ENCODE data around the gene RABGGTA. TPM values are rescaled to one million over a fixed set of nuclear protein-coding genes. Genes with fewer than 3 reads are reported as not detected.

Gene RABGGTA
- total RNA-seq, 1 donor, result 34.0 TPM

DNA sequence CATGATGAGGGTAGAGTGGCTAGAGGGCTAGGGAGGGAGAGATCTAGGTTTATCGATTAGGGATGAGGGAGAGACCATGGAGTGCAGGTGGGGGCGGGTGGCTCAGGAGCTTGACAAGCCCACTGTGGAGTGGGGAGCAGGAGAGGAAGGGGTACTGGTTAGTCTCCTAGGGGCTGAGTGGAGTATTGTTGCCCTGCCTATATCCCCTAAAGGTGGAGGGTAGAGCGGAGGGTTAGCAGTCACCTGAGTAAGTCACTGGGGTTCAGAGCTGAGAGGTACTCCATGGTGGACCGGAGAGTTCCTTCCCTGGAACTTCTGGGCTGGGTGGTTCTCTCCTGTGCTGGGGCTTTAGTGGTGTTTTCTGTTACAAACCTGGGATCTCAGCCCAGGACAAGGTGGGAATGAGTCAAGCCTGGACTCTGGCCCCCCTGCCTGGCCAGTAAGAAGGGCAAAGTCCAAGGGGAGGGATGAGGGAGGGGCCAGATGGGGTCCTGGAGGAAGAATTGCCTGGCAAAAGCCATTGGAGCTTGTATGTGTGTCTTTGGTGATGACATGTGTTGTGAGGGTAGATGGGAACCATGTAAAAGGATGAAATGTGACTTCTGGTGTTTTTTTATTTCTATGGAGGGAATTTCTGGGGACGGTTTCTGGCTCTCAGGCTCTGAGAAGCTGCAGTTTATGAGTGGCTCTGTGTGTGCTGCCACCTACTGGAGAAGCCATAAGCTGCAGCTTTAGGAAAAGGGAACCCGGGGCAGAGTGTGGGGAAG, 36.4 kb upstream of the RABGGTA start, which contains the start of gene CIDEB:
CIDEB (minus strand) TSS at position 403 of the 767 bp plus-strand sequence; CDS start at position 284, 119 bp downstream.
- no peaks in the 10 kb centered on the region for H4K20me1 ChIP-seq (ENCODE audit: insufficient read depth, low read length)
- peak; percentile 97 for DNase-seq (ENCODE audit: insufficient read length, low spot score, missing footprints)
- H3K79me2 ChIP-seq (ENCODE audit: insufficient read depth, low read length), result no peaks in the 10 kb centered on the region
- no peaks in the 10 kb centered on the region for H3K27me3 ChIP-seq (ENCODE audit: insufficient read depth, low read length)
- no peak within 1 kb of the TSS for H2AFZ ChIP-seq (ENCODE audit: low read length)
- peaks cover 32% of the 10 kb centered on the region for H3K36me3 ChIP-seq (ENCODE audit: insufficient read depth, low read length)
- H3K9me3 ChIP-seq (ENCODE audit: low read depth, low read length), result no peaks in the 10 kb centered on the region
- H3K4me1 ChIP-seq (ENCODE audit: insufficient read depth, low read length), result peaks cover 15% of the 10 kb centered on the region
- H3K4me3 ChIP-seq (ENCODE audit: insufficient read depth, low read length), result no peak within 1 kb of the TSS
- no peak within 1 kb of the TSS for H3K27ac ChIP-seq (ENCODE audit: low read depth, low read length)
- TF ChIP-seq, protein P1, sequence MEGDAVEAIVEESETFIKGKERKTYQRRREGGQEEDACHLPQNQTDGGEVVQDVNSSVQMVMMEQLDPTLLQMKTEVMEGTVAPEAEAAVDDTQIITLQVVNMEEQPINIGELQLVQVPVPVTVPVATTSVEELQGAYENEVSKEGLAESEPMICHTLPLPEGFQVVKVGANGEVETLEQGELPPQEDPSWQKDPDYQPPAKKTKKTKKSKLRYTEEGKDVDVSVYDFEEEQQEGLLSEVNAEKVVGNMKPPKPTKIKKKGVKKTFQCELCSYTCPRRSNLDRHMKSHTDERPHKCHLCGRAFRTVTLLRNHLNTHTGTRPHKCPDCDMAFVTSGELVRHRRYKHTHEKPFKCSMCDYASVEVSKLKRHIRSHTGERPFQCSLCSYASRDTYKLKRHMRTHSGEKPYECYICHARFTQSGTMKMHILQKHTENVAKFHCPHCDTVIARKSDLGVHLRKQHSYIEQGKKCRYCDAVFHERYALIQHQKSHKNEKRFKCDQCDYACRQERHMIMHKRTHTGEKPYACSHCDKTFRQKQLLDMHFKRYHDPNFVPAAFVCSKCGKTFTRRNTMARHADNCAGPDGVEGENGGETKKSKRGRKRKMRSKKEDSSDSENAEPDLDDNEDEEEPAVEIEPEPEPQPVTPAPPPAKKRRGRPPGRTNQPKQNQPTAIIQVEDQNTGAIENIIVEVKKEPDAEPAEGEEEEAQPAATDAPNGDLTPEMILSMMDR (IDR thresholded peaks at IDR 0.05; ENCODE audit: extremely low read depth, low read depth, low read length), result peak; percentile 99
- no peak within 1 kb of the TSS for H3K4me2 ChIP-seq (ENCODE audit: insufficient read depth, low read length)

- TF ChIP-seq, protein P1 (IDR thresholded peaks at IDR 0.05; ENCODE audit: extremely low read depth, low read depth, low read length), result no peak
- H4K20me1 ChIP-seq (ENCODE audit: insufficient read depth, low read length), result no peaks in the 10 kb centered on the region
- H3K4me2 ChIP-seq (ENCODE audit: insufficient read depth, low read length), result no peak overlapping the region
- H3K36me3 ChIP-seq (ENCODE audit: insufficient read depth, low read length), result peaks cover 38% of the 10 kb centered on the region
- no peak overlapping the region for H3K4me3 ChIP-seq (ENCODE audit: insufficient read depth, low read length)
- no peaks in the 10 kb centered on the region for H3K79me2 ChIP-seq (ENCODE audit: insufficient read depth, low read length)
- H3K27me3 ChIP-seq (ENCODE audit: insufficient read depth, low read length), result no peaks in the 10 kb centered on the region
- no peaks in the 10 kb centered on the region for H3K9me3 ChIP-seq (ENCODE audit: low read depth, low read length)
- DNase-seq (ENCODE audit: insufficient read length, low spot score, missing footprints), result no peak
- H2AFZ ChIP-seq (ENCODE audit: low read length), result no peak overlapping the region
- H3K27ac ChIP-seq (ENCODE audit: low read depth, low read length), result no peak overlapping the region
- peaks cover 15% of the 10 kb centered on the region for H3K4me1 ChIP-seq (ENCODE audit: insufficient read depth, low read length)
Measured at GRCh38 chr14:24307156-24307574, 35.8 kb upstream of the RABGGTA start.

DNA sequence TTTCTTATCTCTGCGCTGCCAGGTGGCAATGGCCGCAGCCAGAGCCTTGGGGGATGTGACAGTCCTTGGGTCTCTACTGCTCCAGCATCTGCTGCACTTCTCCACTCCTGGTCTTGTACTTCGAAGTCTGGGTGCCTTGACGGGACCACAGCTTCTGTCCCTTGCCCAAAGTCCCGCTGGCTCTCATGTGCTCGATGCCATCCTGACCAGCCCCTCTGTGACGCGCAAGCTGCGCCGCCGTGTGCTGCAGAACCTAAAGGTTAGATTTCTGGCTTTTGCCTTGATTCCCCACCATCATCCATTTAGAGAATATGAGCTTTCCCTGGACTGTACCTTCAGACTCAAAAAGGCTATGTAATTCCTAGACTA, 32.6 kb upstream of the RABGGTA start:
- H3K9me3 ChIP-seq (ENCODE audit: low read depth, low read length), result no peaks in the 10 kb centered on the region
- no peak overlapping the region for H3K27ac ChIP-seq (ENCODE audit: low read depth, low read length)

More for the DNA sequence above, 32.6 kb upstream of the RABGGTA start:
- Histone ChIP-seq H4K20me1 (ENCODE audit: insufficient read depth, low read length) (peaks cover 2% of the 10 kb centered on the region), H3K4me1 (ENCODE audit: insufficient read depth, low read length) (peaks cover 13% of the 10 kb centered on the region), H3K36me3 (ENCODE audit: insufficient read depth, low read length) (peaks cover 46% of the 10 kb centered on the region), H2AFZ (ENCODE audit: low read length) (no peak overlapping the region), H3K4me2 (ENCODE audit: insufficient read depth, low read length) (no peak overlapping the region), H3K4me3 (ENCODE audit: insufficient read depth, low read length) (no peak overlapping the region), H3K79me2 (ENCODE audit: insufficient read depth, low read length) (peaks cover 18% of the 10 kb centered on the region), H3K27me3 (ENCODE audit: insufficient read depth, low read length) (no peaks in the 10 kb centered on the region)
- TF ChIP-seq, protein P1 (IDR thresholded peaks at IDR 0.05; ENCODE audit: extremely low read depth, low read depth, low read length), result no peak
- no peak for DNase-seq (ENCODE audit: insufficient read length, low spot score, missing footprints)
